Ramos (cell line): Measurements from ENCODE around the gene AVP.
"Not testable (repeated sequence)": the region's sequence is repeated elsewhere in the genome, so short reads cannot be mapped to it uniquely, and the experiment has no call there.

Source experiments
- in situ Hi-C: fragments of 300-500 bp; cut with MboI; formaldehyde crosslinking; loops from one replicate; pipeline ENCODE4 v1.14.3; 2022; ENCODE audit warnings: low sequenced_read_pairs; ENCODE audit not compliant: unreplicated experiment

AVP gene, protein sequence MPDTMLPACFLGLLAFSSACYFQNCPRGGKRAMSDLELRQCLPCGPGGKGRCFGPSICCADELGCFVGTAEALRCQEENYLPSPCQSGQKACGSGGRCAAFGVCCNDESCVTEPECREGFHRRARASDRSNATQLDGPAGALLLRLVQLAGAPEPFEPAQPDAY

DNA sequence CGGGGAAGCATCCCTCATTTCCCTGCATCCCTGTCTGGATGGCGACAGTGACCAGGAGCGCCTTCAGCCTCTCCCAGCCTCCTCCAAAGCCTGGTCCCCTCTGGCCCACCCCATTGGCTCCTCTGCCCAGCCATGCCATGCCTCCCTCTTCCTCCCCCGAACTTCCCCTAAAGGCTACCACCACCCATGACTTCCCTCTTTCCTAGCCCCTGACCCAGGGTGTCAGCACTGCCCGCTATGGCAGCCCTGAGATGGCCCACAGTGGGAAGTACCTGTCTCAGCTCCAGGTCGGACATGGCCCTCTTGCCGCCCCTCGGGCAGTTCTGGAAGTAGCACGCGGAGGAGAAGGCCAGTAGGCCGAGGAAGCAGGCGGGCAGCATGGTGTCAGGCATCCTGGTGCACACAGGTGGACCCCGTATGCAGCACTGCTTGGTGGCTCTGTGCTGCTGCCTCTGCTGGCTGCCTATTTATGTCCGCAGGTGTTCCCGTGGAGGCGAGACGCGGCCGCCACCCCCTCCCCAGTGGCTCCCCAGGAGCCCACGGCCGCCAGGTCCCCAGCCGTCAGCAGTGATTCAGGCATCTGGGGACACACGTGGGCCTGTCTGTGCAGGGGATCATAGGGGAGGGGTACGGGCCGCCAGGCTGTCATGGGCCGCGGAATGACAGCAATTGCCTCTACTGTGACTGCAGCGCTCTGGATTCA lies at the start of gene AVP:
Gene AVP, minus strand, starts transcription at position 442 of the 703 bp plus-strand sequence. Its CDS starts 50 bp downstream, at position 392.
- in situ Hi-C loops: no loop called here

- in situ Hi-C loops: no loop called here
Measured at GRCh38 chr20:3134151-3134550, 49.6 kb upstream of the AVP start.

DNA sequence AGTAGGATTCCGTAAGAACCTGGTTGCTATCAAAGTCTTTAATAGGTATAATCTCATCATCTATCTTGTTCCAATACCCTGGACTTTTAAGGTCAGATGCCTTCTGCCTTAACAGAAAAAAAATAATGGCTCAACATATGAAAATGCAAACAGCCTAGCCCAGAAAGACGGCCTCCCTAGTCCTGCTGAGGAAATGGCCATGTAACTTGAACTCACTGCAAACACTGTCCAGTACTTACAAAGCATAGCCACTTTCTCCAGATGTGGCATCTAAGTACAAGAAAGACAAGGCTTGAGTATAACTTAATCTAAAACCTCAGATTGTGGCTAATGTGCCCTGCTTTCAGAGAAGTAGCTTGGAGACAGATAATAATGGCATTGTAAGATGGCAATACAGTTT lies 48.6 kb upstream of the AVP start:
- in situ Hi-C loops: no loop called here

DNA sequence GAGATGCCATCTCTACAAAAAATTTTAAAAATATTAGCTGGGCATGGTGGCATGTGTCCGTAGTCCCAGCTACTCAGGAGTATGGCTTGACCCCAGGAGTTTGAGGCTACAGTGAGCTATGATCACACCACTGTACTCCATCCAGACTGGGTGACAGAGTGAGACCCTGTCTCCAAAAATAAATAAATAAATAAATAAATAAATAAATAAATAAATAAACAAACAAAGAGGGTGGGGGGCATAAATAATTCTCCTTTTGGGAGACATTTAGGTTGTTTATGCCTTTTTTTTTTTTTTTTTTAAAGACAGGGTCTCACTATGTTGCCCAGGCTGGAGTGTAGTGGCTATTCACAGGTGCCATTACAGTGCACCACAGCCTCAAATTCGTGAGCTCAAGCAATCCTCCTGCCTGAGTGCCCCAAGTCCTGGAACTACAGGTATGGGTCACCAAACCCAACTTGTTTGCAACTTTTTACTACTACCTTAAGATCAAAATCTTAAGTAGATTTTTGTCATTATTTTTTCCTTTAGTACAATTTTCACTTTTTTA lies 45.6 kb upstream of the AVP start:
- in situ Hi-C loops: no loop called here

- in situ Hi-C loops: no loop called here
Measured at GRCh38 chr20:3129094-3129493, 44.6 kb upstream of the AVP start.

DNA sequence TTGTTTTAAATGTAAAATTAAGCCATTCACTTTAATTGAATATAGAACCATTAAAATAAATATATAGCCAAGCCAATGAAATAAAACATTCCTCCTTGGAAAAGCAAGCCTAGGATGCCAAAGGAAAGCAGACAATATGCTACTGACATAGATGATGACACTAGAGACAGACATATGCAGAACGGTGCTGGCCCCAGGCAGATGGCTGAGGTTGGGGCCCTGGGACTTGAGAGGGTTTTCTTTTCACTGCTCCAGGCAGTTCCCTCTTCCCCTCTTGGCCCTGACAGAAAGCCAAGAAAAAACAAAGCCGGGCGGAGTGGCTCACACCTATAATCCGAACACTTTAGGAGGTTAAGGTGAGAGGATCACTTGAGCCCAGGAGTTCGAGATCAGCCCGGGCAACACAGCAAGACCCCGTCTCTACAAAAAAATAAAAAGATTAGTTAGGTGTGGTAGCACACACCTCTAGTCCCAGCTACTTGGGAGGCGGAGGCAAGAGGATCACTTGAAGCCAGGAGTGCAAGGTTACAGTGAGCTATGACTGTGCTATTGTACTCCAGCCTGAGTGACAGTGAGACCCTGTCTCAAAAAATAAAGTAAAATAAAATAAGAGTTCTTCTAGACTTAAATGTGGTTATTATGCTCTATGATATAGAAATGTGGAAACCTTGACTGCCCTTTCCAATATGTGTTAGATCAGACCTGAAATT lies 43.9 kb upstream of the AVP start:
- in situ Hi-C loops: no loop called here

DNA sequence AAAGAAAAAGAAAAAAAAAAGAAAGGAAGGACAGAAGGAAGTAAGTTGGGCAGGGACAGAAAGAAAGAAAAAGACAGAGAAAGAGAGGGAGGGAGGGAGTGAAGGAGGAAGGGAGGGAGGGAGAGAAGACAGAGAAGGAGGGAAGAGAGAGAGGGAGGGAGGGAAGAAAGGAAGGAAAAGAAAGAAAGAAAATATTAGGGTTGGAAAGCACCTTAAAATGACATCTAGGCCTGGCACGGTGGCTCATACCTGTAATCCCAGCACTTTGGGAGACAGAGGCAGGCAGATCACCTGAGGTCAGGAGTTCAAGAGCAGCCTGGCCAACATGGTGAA lies 42.0 kb upstream of the AVP start:
- in situ Hi-C loops: no loop called here

- in situ Hi-C loops: not testable (repeated sequence)
Measured at GRCh38 chr20:3125776-3126526, 41.4 kb upstream of the AVP start.

GRCh38 chr20:3124773-3125560 lies 40.4 kb upstream of the AVP start:
- in situ Hi-C loops: not testable (repeated sequence)

- in situ Hi-C loops: not testable (repeated sequence)
Measured at GRCh38 chr20:3124163-3124562, 39.6 kb upstream of the AVP start.

DNA sequence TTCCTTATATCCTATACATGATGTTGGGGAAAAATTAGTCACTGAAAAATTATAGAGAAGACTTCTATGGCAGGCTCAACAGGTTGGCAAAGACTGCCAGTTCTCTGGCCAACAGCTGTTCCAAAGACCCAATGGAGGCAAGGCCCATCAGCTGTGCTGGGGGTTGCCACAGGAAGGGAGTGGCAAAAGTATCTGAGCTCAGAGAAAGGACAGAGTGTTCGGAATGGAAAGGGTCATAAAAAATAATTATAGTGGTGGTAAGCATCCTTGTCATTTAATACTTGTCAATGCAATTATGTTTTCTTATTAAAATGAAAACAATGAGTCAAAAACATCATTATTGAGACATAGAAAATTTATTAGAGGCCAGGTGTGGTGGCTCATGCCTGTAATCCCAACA lies 39.0 kb upstream of the AVP start:
- in situ Hi-C loops: no loop called here

GRCh38 chr20:3121955-3122610 lies 37.6 kb upstream of the AVP start:
- in situ Hi-C loops: no loop called here

GRCh38 chr20:3121271-3121911 lies 36.9 kb upstream of the AVP start:
- in situ Hi-C loops: no loop called here

DNA sequence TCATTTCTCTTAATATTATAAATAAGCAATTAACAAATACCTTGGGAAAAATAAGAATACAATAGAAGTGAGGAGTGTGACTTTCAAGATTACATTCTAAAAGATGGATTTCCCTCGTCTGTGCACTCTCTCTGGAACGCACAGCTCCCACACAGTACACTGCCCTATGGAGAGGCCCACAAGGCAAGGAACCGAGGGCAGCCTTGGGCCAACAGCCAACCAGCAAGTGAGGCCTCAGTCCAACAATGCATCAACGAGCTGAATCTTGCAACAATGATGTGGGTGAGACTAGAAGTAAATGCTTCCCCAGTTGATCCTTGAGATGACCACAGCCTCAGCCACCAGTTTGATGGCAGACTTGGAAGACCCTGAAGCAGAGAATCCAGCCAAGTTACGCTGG lies 34.5 kb upstream of the AVP start:
- in situ Hi-C loops: no loop called here

GRCh38 chr20:3117839-3118379 lies 33.4 kb upstream of the AVP start:
- in situ Hi-C loops: not testable (repeated sequence)

- in situ Hi-C loops: no loop called here
Measured at GRCh38 chr20:3116341-3116740, 31.8 kb upstream of the AVP start.

DNA sequence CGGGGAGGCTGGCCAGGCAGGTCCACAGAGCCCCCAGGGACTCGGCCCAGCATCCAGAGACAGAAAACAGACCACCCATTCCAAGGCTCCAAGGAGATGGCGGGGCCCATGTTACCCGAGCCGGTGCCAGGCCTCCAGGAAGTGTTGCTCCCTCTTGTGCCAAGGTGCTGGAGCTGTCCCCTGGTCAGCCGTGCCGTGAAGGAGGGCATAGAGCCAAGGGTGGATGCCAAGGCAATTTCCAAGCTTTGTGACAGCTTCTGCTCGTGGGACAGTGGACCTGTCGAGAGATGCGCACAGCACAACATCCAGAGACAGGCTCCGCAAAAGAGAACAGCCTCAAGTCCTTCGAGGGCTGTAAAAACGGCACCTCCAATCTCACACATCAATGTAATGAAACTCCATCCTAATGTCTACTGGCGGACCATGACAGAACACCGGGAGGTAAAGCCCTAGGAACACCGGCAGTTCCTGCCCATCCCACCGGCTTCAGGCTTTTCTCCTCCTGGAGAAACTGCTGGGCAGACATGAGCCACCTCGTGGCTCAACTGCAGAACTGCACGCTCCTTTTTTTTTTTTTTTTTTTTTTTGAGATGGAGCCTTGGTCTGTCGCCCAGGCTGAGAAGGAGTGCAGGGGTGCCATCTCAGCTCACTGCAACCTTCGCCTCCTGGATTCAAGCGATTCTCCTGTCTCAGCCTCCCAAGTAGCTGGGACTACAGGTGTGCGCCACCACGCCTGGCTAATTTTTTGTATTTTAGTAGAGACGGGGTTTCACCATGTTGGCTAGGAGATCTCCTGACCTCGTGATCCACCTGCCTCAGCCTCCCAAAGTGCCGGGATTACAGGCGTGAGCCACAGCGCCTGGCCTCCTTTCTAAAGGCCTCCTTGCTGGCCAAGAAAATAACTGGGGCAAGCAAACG lies 30.9 kb upstream of the AVP start:
- in situ Hi-C loops: no loop called here

DNA sequence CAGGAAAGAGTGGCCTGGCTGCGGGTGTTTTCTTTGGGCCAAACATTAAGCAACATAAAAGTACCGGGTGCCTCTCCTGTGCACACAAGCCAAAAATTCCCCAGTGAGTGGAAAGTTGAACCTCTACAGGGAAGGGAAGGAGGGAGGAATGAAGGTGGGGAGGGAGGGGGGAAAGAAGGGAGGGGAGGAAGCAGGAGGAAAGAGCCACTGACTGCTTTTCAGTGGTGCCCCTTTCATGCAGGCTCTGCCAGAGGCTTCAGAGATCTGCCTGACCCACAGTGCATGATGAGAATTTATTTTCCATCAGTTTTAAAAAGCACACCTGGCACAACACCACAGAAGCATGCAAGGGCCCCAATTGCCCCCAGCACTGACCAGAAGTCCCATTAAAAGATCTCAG lies 27.5 kb upstream of the AVP start:
- in situ Hi-C loops: no loop called here
